AG04449 (cell line): ENCODE data around the gene SURF4.

Experiments used
- CTCF ChIA-PET: fragments of 350-600 bp; formaldehyde crosslinking; extraction: SDS; loops from one replicate; lab custom pipeline; 2021; ENCODE audit warnings: antibody characterized with exemption; lab: Yijun Ruan, JAX
- POLR2A ChIA-PET: fragments of 400-600, 350-600 bp; formaldehyde crosslinking; extraction: SDS; loops from one replicate; lab custom pipeline; 2020; ENCODE audit warnings: antibody characterized with exemption, inconsistent platforms; lab: Yijun Ruan, JAX
- DNase-seq: peaks from one replicate; pipeline ENCODE4 v3.0.0-alpha.2; 2010; ENCODE audit warnings: low read depth, low spot score
- H3K4me3 ChIP-seq: 2 replicates; pipeline ENCODE4 v1.5.1; 2011; ENCODE audit warnings: low read depth, mild to moderate bottlenecking, control low read depth, low read length
- TF ChIP-seq, protein P1 (sequence below): IDR thresholded peaks from one replicate; pipeline ENCODE4 v1.5.1; 2011; ENCODE audit warnings: mild to moderate bottlenecking, moderate library complexity, low read length, control low read depth, inconsistent platforms; ENCODE audit not compliant: insufficient read depth; ENCODE audit errors: missing control alignments

SURF4 gene

DNA sequence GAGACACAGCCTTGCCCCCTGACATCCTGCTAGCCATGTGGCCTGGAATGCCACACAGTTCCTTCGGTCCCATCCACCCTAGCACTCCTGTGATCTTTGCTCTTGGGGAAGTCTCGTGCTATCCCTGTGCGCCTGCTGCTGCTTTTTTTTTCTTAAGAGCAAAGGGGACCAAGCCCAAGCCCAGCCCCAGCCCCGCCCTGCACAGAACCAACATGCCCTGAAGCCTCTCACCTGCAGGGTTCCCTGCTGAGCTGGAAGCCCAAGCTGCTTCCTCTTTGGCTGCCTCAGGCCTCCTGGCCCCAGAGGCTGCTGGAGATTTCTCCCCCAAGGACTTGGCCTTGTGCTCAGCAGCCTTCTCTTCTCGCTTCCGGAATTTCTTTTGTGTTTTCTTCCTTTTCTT lies 41.7 kb downstream of the SURF4 start:
- DNase-seq: no peak
- ChIA-PET CTCF (interaction anchor here (1.0 to 3.0 kb wide), 4 partner anchors 9 to 153 kb away, joined by 3 to 15 read pairs (median 6); no protein-coding TSS in a partner anchor), POLR2A (no interaction called here)
- H3K4me3 ChIP-seq: no peak overlapping the region
- TF ChIP-seq, protein P1, sequence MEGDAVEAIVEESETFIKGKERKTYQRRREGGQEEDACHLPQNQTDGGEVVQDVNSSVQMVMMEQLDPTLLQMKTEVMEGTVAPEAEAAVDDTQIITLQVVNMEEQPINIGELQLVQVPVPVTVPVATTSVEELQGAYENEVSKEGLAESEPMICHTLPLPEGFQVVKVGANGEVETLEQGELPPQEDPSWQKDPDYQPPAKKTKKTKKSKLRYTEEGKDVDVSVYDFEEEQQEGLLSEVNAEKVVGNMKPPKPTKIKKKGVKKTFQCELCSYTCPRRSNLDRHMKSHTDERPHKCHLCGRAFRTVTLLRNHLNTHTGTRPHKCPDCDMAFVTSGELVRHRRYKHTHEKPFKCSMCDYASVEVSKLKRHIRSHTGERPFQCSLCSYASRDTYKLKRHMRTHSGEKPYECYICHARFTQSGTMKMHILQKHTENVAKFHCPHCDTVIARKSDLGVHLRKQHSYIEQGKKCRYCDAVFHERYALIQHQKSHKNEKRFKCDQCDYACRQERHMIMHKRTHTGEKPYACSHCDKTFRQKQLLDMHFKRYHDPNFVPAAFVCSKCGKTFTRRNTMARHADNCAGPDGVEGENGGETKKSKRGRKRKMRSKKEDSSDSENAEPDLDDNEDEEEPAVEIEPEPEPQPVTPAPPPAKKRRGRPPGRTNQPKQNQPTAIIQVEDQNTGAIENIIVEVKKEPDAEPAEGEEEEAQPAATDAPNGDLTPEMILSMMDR: no peak

DNA sequence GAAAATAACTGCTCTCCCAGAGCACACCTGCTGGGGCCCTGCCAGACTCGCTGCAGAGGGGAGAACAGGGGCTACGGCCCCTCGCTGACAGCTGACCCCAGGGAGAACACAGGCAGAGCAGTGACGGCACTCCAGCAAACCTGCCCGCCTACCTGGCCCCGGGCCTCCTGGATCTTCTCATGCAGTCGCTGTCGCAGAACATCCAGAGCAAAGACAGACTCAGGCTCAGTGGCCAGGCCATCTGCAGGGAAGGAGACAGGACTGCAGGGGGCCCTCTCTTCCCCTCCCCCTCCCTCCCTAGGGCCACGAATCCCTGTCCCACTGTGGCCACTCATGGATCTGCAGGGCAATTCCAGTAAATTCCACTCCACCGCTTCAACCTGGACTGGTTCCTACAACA lies 42.3 kb downstream of the SURF4 start:
- CTCF ChIA-PET: interaction anchor here (1.0 to 3.0 kb wide), 3 partner anchors 9 to 153 kb away, joined by 3 to 15 read pairs (median 6); no protein-coding TSS in a partner anchor
- H3K4me3 ChIP-seq: no peak overlapping the region
- POLR2A ChIA-PET: no interaction called here
- no peak for DNase-seq
- TF ChIP-seq, protein P1: no peak

DNA sequence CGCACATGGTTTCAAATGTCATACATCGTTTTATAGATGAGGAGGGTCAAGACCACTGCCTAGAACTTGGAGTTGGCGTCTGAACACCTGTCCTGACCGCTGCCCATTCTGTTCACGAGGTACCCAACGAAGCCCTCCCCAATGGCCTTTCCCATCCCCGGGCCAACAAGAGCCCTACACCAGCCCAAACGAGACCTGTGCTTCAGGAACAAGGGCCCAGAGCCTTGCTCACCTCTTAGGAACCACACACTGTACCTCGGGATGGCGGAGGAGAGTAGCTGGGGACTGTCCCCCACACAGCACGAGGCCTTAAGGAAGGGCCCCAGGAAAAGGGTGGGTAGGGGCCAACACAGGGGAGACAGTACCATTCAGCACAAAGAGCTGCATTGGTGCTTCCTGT lies 42.8 kb downstream of the SURF4 start:
- TF ChIP-seq, protein P1: no peak
- no peak for DNase-seq
- CTCF ChIA-PET: interaction anchor here (3.0 kb wide), 1 partner anchor 147 kb away, joined by 15 read pairs; no protein-coding TSS in a partner anchor
- POLR2A ChIA-PET: no interaction called here
- H3K4me3 ChIP-seq: no peak overlapping the region

DNA sequence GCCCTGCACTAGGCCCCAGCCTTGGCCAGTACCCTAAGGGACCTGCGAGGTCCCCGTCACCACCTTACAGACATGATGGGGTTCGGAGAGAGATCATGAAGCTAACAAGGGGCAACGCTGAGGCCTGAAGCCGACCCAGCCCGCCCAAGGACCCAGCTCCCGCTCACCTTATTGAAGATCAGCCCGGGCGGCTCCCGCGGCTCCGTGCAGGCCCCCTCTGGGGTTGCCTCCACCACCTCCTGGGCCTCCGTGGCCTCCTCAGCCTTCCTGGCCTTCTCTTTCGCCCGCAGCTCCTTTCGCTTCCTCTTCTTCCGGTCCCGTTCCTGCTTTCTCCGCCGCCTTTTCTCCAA lies 43.5 kb downstream of the SURF4 start:
- TF ChIP-seq, protein P1: no peak
- no peak overlapping the region for H3K4me3 ChIP-seq
- no peak for DNase-seq
- CTCF ChIA-PET: interaction anchor here (3.0 kb wide), 1 partner anchor 146 kb away, joined by 15 read pairs; no protein-coding TSS in a partner anchor
- POLR2A ChIA-PET: interaction anchor here (0.7 kb wide), 1 partner anchor 15 kb away, joined by 5 read pairs; the partner anchor contains the start of genes MED22 and RPL7A

DNA sequence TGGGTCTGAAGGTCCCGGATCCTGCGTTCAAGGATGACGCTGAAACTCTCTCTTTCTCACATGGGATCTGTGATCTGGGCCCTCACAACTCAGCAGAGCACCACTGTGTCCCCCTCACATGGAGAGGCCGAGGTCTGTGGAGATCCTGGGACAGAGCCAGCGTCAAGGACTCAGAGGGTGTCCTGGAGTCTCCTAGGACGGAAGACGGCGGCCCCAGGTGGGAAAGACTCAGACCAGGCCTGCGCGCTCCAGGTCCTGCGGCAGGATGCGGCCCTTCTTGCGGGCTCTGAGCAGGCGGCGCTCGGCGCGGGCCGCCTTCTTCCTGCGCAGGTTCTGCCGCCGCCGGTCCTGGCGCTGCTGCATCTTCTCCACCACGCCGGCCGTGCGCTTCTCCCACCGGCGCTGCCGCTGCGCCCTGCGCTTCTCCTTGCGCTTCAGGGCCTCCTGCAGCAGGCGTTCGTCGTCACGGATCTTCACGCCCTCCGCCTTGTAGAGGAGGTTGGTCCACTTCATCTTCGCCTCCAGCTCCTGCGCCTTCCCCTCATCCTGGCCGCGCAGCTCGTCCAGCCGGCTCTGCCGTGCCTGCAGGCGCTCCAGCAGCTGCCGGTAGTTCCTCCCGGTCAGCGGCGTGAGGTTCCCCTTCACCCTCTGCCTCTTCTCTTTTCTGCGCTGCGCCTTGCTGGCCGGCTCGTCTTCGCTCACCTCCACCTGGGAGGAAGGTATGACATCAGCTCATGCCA lies 44.0 kb downstream of the SURF4 start:
- ChIA-PET CTCF (interaction anchor here (1.3 to 4.3 kb wide), 5 partner anchors 11 to 150 kb away, joined by 5 to 62 read pairs (median 15); no protein-coding TSS in a partner anchor), POLR2A (interaction anchor here (0.7 kb wide), 1 partner anchor 16 kb away, joined by 5 read pairs; the partner anchor contains the start of genes MED22 and RPL7A)
- H3K4me3 ChIP-seq: no peak overlapping the region
- DNase-seq: no peak
- TF ChIP-seq, protein P1: no peak

DNA sequence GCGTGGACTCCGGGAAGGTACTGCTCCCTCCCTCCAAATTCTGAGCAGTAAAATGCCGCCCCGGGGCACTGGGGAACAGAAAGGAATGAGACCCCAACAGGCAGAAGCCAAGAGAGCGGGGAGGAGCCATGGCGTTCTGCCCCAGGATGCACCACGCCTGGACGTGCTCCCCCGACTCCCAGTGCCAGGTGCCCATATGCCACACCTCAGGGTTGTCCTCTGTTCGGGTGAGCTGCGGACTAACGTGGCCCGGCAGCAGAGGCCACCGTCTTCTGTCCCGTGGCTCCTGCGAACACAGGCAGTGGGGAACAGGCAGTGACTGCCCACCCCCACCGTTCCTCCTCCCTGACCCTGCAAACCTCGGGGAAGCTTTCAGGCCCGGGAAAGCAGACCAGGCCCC lies 44.6 kb downstream of the SURF4 start:
- no peak overlapping the region for H3K4me3 ChIP-seq
- TF ChIP-seq, protein P1: no peak
- CTCF ChIA-PET: interaction anchor here (0.8 to 4.3 kb wide), 6 partner anchors 10 to 154 kb away, joined by 3 to 62 read pairs (median 6); no protein-coding TSS in a partner anchor
- no peak for DNase-seq
- POLR2A ChIA-PET: no interaction called here
